GM10847 (cell line): ENCODE data around the gene F2R.

Experiments
- POLR2A ChIP-seq: IDR thresholded peaks from 2 replicates; pipeline ENCODE4 v1.6.1; 2011; ENCODE audit not compliant: insufficient read length; ENCODE audit errors: extremely low read depth

The F2R gene

DNA sequence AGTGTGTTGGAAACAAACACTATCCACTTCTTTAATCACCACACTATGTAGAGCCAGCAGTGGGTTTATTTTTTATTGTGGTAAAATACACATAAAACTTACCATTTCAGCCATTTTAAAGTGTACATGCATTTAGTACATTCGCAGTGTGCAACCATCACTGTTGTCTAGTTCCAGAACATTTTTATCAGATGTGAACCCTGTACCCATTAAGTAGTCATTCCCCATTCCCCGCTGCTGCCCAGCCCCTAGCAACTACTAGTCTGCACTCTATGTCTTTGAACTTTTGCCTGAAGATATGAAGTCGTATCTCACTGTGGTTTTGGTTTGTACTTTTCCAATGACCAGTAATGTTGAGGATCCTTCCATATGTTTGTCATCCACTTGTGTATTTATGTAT is 30.2 kb upstream of the F2R start:
- no peak for TF ChIP-seq POLR2A

DNA sequence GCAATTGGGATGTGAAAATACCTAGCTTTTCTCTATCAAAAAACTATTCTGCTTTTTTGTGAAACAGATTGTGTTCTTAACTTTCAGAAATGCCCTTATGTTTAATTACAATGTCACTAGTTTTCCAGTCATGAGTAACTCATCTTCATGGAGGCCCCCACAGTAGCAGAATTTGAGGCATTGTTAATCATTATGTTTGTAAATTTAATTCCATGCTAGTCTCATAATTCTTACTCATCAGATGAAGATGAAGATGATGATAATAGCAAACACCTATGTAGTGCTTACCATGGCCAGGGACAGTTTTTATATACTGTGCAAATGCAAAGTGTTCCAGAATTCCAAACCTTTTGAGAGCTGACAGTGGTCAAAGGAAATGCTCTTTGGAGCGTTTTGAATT is 27.7 kb upstream of the F2R start:
- no peak for TF ChIP-seq POLR2A

DNA sequence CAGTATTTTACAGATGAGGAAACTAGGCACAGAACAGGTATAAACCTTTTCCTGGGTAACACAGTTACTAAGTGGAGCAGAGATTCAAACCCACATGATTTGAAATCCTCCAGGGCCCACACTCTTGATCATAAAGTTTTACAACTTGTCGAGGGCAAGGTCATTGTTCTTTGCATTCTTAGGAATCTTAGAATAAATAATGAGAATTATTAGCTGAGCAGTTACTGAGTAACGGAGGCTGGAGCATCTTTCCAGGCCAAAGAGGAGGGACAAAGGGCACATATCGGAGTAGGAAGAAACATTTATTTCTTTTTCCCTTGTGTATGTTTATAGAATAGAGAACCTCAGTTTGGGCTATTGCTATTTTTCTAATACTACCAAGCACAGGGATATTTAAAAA is 27.1 kb upstream of the F2R start:
- TF ChIP-seq POLR2A = no peak

DNA sequence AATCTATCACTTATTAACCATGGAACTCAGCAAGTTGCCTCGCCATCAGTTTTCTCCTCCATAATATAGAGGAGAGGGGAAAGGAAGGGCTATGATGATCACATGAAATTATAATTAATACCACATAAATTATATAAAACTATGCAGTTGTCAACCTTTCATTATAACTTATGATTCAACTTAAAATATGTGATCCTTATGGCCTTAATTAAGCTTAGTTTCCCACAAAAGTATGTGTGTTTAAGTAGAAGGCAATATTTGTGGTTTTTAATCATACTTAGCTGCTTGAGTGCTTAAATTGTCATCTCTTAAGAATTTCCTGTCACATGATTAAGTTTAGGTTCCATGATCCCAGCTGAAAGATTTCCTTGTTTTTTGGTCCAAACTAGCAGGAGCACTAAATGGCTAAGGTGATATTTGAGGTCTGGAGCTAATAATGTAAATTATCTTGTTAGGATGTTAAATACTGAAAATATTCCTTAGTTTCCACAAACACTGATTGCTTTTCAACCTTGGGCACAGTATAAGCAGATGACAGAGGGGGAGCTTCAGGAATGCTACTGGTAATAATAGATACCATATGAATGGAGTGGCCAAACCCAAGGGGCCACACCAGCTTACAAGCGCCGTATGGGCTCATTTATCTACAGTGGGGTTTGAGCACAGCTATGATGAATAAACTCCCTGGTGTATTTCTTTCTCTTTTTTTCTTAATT is 26.4 kb upstream of the F2R start:
- TF ChIP-seq POLR2A = no peak

DNA sequence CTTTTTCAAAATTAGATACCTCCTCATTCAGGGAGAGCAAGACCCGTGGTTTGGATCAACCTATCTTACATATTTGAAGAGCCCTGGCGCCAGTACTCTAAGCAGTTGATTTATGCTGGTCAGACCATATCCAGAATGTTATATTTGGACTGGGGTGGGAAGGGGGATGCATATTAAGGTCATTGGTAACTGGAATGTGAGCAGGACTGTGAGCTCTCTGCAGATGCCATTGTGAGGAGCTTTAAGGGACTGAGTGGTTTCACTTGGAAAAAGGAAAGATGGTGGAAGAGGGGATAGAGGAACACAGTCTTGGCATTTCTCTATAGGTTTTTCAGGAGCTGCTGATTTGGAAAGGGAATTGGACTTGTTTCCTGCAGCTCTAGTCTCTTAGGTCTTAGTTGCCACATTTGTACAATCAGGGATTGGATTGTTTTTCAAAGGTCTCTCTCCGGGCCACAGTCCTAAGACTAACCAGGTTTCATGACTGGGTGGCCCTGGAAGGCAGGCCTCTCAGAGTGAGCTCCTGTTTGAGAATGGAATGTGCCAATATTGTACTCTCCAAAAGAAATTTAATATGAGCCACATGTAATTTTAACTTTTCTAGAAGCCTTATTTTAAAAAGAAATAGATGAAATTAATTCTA is 25.8 kb upstream of the F2R start:
- TF ChIP-seq POLR2A = no peak

DNA sequence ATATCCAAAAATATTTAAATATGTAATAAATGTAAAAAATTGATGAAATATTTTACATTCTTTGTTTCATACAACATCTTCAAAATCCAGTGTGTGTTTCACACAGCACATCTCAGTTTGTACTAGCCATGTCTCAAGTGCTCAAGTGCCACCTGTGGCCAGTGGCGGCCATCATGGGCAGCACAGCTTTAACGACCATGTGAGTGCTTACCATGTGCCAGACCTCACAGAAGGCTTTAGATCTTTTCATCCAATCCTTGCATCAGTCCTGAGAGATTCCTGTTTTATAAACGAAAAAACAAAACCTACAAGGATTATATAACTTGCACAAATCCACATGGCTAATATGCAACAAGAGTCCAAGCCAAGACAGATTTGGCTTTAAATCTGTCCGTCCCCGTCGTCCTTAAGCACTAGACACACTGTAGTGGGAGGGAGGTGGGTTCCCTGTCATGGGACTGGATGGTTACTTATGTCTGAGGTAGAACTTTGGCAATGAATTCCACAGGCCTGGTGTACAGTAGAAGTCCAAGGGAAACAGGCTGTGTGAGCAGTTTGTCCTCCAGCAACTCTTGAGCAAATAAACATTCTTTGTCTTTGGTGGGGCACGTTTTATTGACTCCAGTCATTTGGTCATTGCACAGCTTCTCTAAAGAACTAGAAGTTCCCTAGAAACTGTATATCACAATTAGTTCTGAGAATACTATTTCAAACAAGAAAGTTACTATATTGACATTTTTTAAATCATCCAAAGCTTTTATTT is 25.0 kb upstream of the F2R start:
- TF ChIP-seq POLR2A = no peak

DNA sequence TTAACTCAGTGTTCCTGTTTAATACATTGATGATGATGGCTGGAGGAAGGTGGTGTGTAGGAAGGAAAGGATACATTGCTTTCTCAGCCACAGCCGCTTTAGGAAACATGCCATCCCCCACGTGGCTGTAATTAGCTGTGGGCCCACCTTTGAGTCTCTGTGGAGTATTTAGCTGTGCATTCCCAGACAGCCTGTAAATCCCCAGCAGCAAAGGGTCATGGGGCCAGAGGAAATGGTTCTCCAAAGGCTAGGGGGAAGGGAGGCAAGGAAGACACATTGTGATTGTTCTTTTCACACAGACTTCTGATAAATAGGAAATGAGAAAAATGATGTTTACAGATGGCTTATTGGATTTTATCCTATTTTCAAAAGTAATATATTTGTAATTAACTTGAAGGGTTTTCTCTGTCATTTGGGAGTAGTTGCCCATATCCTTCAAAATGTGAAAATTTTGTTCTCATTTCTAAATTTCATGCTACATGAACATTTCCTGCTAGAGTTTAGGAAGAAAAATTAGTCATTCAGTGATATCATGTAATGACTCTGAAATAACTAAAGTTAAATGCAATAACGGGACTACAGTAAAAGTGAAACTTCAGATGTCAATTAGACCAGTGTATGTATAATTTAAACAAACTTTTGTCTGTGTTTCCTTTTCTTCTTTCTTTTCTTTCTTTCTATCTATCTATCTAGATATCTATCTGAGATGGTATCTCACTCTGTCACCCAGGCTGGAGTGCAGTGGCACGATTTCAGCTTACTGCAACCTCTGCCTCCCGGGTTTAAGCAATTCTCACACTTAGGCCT is 24.3 kb upstream of the F2R start:
- TF ChIP-seq POLR2A = no peak

DNA sequence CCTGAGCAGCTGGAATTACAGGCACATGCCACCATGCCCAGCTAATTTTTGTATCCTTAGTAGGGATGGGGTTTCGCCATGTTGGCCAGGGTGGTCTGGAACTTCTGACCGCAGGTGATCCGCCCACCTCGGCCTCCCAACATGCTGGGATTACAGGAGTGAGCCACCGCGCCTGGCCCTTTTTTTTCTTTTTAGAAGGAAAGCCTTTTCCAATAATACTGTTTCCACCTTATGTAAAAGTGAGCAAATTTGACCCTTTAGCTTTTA is 23.7 kb upstream of the F2R start:
- TF ChIP-seq POLR2A = no peak

DNA sequence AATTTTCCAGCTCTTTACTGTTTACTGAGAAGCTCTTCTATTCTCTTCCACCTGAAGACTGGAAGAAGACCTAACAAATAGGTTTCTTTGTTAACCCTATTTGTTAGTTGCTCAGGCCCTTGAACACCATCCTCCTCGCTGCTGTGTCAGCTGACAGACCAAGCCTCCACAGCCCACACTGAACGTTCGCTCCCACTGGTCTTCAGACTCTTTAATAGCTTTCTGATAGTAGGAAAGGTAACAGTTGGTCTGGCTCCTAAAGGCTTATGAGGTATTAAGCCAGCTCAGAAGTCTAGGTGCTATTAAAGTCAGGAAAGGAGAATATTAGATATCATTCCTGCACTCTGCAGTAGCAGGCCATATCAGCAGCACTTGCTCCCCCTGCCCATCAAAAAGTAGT is 23.3 kb upstream of the F2R start:
- no peak for TF ChIP-seq POLR2A

DNA sequence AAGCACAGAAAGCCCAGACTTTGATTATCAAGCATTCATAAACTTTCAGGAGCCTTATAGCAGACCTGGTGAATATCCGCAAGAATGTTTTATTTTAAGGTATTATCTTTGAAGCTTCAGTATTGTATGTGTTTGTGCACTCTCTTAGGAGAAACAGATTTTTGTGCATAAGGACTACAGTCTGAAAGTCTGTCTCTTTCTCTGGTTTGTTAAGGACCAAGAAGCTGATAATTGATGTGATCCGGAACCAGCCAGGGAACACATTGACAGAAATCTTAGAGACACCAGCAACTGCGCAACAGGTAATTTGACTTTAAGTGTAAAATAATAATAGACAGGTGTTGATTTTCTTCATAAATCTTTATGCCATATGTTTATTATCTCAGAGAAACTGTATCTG is 22.8 kb upstream of the F2R start:
- TF ChIP-seq POLR2A = no peak

DNA sequence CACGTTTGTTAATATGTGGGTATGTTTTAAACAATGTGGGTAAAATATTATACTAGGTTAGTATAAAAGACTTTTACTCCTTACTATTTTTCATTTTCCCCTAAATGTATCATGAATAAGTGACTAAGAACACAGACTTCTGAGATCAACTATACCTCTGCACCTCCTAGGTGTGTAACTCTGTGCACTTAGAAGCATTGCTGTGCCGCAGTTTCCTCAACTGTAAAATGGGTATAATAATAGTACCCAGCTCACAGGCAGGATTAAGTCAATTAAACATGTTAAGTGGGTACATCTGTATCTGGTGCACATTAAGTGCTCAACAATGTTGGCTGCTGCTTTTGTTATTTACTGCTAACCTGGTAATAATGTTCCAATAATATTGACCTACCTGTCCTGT is 21.6 kb upstream of the F2R start:
- no peak for TF ChIP-seq POLR2A

DNA sequence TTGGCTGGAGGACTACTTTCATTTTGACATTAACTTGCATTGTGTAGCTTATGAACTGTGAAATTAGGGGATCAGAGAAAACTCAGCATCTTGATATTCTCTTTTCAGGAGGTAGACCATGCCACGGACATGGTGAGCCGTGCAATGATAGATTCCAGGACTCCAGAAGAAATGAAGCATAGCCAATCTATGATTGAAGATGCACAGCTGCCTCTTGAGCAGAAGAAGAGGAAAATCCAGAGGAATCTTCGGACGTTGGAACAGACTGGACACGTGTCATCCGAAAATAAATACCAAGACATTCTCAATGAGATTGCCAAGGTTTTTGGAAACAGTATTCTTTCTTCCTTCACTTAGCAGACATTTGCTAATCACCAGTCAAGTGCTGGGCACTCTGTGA is 20.6 kb upstream of the F2R start:
- no peak for TF ChIP-seq POLR2A

DNA sequence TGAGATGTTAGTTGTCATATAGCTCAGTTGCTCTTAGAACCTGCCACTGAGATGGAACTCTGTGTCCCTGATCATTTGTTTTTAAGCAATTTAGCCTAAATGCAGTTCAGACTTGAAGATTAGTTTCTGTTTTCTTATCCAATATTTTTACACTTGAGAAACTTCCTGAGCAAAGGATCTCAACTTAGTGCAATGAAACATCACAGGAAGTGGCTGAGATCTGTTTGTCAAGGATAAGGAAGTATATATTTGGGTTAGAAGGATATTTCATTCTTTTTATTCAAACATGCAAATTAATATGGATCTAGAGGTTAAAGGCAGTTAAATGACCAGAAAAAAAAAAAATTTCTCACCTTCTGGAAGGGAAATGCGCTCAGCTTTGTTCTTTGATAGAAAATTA is 19.7 kb upstream of the F2R start:
- TF ChIP-seq POLR2A = no peak

DNA sequence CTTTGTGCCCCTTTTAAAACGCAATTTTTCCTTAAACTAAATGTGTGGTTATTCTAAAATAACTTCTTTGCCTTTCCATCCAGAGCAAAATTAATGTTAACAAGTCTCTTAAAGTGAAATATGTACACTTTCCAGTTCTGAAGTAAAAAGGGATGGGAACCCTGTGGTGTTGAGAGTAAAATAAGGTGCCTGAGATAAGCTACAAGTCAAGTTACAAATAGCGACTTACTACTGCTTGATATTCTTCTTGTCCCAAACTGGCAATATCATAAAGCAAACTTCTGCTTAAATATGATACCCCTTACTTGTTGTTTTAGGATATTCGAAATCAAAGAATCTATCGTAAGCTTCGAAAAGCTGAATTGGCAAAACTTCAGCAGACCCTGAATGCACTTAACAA is 18.3 kb upstream of the F2R start:
- TF ChIP-seq POLR2A = no peak

DNA sequence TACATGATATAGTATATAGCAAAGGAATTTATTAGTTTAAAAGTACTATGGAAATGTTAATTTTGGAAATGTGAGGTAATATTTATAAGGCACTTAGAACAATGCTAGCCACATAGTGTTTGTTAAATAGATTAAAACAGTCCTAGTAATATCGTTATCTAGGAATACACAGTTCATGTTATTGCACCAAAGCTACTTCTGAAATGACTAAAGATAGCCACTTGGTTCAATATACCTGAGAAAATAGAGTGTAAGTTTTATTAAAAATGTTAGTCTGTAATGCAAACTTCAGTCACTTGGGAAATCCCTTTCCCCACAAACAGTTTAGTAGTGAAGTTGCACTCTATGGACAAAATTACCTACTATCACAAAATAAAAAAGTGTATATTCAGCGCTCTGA is 15.4 kb upstream of the F2R start:
- no peak for TF ChIP-seq POLR2A

DNA sequence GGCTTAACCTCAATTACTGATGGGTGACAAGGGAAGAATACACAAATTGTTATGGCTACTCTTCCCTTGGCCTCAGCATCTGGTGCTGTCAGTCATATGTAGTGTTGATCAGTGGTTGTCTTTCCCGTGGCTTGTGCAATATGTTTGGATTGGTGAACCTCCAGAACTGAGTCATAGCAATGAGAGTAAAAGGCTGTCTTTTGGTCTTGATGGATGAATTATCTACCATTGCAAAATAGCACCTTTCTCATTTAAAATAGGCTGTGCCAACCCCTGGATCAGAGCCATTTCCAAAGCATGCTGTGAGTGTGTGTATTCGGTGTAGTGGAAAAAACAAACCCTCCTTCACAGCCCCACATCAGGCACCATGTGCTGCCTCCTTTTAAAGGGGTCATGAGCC is 14.6 kb upstream of the F2R start:
- no peak for TF ChIP-seq POLR2A
